Gastrocnemius medialis (tissue), 4 donors: ENCODE results near the gene CABLES2. TPM values are rescaled to one million over a fixed set of nuclear protein-coding genes. Genes with fewer than 3 reads are reported as not detected.

Experiments used
- ATAC-seq, 2 donors: fragments of 150-250 bp; one replicate each; pipeline ENCODE4 v1.9.1; 2016
- DNase-seq, 2 donors: peaks; one replicate each; pipeline ENCODE4 v3.0.0-alpha.2; 2019
- H3K27ac ChIP-seq, 4 donors: fragments of 200-600 bp; sonication (generic); 1 replicate in 1 of 4; 2 replicates in 3 of 4; pipeline ENCODE4 v1.5.1; 2016 to 2018; ENCODE audit warnings: mild to moderate bottlenecking in 2 of 4, moderate library complexity in 1 of 4
- H3K27me3 ChIP-seq, 3 donors: fragments of 200-600 bp; sonication (generic) in 2 of 3; 1 replicate in 1 of 3; 2 replicates in 2 of 3; pipeline versions ENCODE4 v1.5.1 to v1.6.0; 2016 to 2019; ENCODE audit warnings: mild to moderate bottlenecking in 1 of 3, moderate library complexity in 1 of 3
- H3K36me3 ChIP-seq, 2 donors: fragments of 200-600 bp; sonication (generic) in 1 of 2; one replicate each; pipeline ENCODE4 v1.5.1; 2017 to 2018
- H3K4me1 ChIP-seq, 2 donors: fragments of 200-600 bp; sonication (generic) in 1 of 2; one replicate each; pipeline ENCODE4 v1.5.1; 2016 to 2017; ENCODE audit warnings: mild to moderate bottlenecking in 2 of 2
- H3K4me3 ChIP-seq, 4 donors: fragments of 200-600 bp; sonication (generic) in 3 of 4; 1 replicate in 1 of 4; 2 replicates in 3 of 4; pipeline ENCODE4 v1.5.1; 2016 to 2019; ENCODE audit warnings: mild to moderate bottlenecking in 2 of 4
- H3K9me3 ChIP-seq, 3 donors: fragments of 200-600 bp; sonication (generic) in 2 of 3; 1 replicate in 1 of 3; 2 replicates in 2 of 3; pipeline ENCODE4 v1.5.1; 2016 to 2019
- CTCF ChIP-seq, 5 experiments: fragments of 450-650 bp in 3 of 5; fragments of 200-600 bp in 2 of 5; sonication (generic) in 2 of 5; IDR thresholded peaks in 4 of 5; conservative IDR thresholded peaks in 1 of 5; 1 replicate in 4 of 5; 2 replicates in 1 of 5; pipeline ENCODE4 v1.5.1; 2016 to 2019; ENCODE audit warnings: antibody characterized with exemption in 5 of 5, mild to moderate bottlenecking in 3 of 5, moderate library complexity in 3 of 5
- POLR2A ChIP-seq, 2 donors: fragments of 450-650 bp; IDR thresholded peaks; one replicate each; pipeline ENCODE4 v1.6.1; 2017; ENCODE audit warnings: antibody characterized with exemption in 2 of 2, mild to moderate bottlenecking in 2 of 2, moderate library complexity in 2 of 2
- in situ Hi-C, 4 donors: fragments of 200-750 bp; cut with MboI; loops; one replicate each; pipeline versions ENCODE4 v1.15.0 to v1.8.0; 2017; ENCODE audit warnings: low sequenced_read_pairs in 4 of 4
- intact Hi-C: fragments of 100-400 bp; cut with DNase I; formaldehyde crosslinking; loops from one replicate; pipeline ENCODE4 v1.15.1; 2023; ENCODE audit warnings: low total_unique reads
- total RNA-seq, 4 donors: library from RNA; depleted of rRNA; stranded (reverse); fragments of >200 nt; gene quantifications; one replicate each; pipeline versions ENCODE4 v1.1.0 to v1.2.3, GENCODE V29; 2016

Gene CABLES2
- total RNA-seq, 4 donors from 2014 or later: 3.6 to 9.3 (median 4.2) TPM

- intact Hi-C loops: loop anchor here (1.0 to 10.0 kb wide), 4 partner anchors 19 to 389 kb away; partner anchors contain the start of genes MRGBP and RPS21
- Histone ChIP-seq H3K27ac (peak overlapping the region in 3 of 4 donors; percentile 3 to 62 (median 51)), H3K4me3 (peak overlapping the region; percentile 53 to 63 (median 62)), H3K9me3 (no peaks in the 10 kb centered on the region), H3K36me3 (no peaks in the 10 kb centered on the region), H3K4me1 (peaks cover 20 to 25% of the 10 kb centered on the region in 2 donors), H3K27me3 (no peaks in the 10 kb centered on the region)
- in situ Hi-C loops: no loop called here
- DNase-seq: no peak
- no peak for ATAC-seq
- no peak for TF ChIP-seq CTCF (IDR thresholded peaks at IDR 0.05 in 4 of 5, conservative IDR thresholded peaks at IDR 0.05 in 1 of 5)
- TF ChIP-seq POLR2A (IDR thresholded peaks at IDR 0.05): no peak
Observed at GRCh38 chr20:62405981-62406513, 1.0 kb downstream of the CABLES2 start.

GRCh38 chr20:62405108-62405980 lies 1.7 kb downstream of the CABLES2 start:
- no peak for ATAC-seq
- no peaks in the 10 kb centered on the region for H3K9me3 ChIP-seq
- peak overlapping the region in 1 of 4 donors; percentile 3 for H3K27ac ChIP-seq
- H3K4me1 ChIP-seq: peaks cover 20 to 25% of the 10 kb centered on the region in 2 donors
- in situ Hi-C loops (no loop called here), intact Hi-C loops (loop anchor here (5.0 to 10.0 kb wide), 2 partner anchors 92 to 389 kb away; partner anchors contain the start of gene MRGBP)
- no peaks in the 10 kb centered on the region for H3K27me3 ChIP-seq
- no peaks in the 10 kb centered on the region for H3K36me3 ChIP-seq
- H3K4me3 ChIP-seq: no peak overlapping the region
- DNase-seq: peak in 1 of 2 donors; percentile 58
- TF ChIP-seq CTCF (IDR thresholded peaks at IDR 0.05 in 4 of 5, conservative IDR thresholded peaks at IDR 0.05 in 1 of 5): peak; percentile 24 to 66 (median 48)
- TF ChIP-seq POLR2A (IDR thresholded peaks at IDR 0.05): no peak

DNA sequence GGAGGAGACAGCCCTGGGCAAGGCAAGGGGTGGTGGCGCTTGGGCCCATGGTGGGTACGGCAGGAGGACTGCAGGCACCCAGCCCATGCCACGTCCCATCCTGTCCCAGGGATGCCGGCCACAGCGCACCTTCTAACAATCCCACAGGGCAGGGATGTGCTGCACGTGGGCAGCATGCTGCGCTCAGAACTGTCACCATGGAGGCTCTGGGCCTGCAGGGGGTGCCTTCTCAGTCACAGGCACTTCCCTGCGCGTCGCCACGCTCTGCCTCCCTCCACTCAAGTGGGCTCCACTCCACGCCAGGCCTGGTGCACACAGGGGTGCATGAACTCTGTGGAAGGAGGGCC lies 2.4 kb downstream of the CABLES2 start:
- intact Hi-C loops: loop anchor here (5.0 to 10.0 kb wide), 2 partner anchors 93 to 390 kb away; partner anchors contain the start of gene MRGBP
- Histone ChIP-seq H3K27ac (no peak overlapping the region), H3K36me3 (no peaks in the 10 kb centered on the region), H3K4me1 (peaks cover 16 to 22% of the 10 kb centered on the region in 2 donors), H3K27me3 (no peaks in the 10 kb centered on the region), H3K4me3 (no peak overlapping the region), H3K9me3 (no peaks in the 10 kb centered on the region)
- no peak for ATAC-seq
- TF ChIP-seq POLR2A (IDR thresholded peaks at IDR 0.05) (no peak), CTCF (IDR thresholded peaks at IDR 0.05 in 4 of 5, conservative IDR thresholded peaks at IDR 0.05 in 1 of 5) (no peak)
- in situ Hi-C loops: no loop called here
- no peak for DNase-seq

DNA sequence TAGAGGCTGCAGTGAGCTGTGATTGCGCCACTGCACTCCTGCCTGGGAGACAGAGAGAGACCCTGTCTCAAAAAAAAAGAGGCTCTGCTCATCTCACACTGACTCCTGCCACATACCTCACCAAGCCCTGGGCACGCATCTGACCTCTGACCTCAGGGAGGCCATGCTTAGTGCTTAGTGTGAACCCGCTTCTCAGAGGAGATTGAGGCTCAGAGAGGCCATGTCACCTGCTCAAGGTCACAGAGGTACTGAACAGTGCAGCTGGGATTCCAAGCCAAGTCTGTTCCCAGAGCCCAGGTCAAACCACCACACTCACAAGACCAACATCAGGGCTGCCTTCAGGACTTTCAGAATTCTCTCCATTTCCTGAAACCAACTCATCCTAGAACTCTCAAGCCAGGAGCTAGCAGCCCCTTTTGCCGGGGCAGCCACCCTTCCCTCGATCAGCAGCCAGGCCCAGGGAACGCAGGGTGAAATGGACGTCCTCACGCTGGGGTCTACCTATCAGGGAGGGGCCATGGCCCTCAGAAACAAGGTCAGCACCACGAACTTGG lies 2.9 kb downstream of the CABLES2 start:
- Histone ChIP-seq H3K27ac (no peak overlapping the region), H3K4me1 (peaks cover 16 to 21% of the 10 kb centered on the region in 2 donors), H3K27me3 (no peaks in the 10 kb centered on the region), H3K4me3 (no peak overlapping the region), H3K9me3 (no peaks in the 10 kb centered on the region), H3K36me3 (no peaks in the 10 kb centered on the region)
- in situ Hi-C loops (no loop called here), intact Hi-C loops (loop anchor here (10.0 kb wide), 1 partner anchor 391 kb away; the partner anchor contains the start of gene MRGBP)
- no peak for TF ChIP-seq POLR2A (IDR thresholded peaks at IDR 0.05)
- no peak for TF ChIP-seq CTCF (IDR thresholded peaks at IDR 0.05 in 4 of 5, conservative IDR thresholded peaks at IDR 0.05 in 1 of 5)
- DNase-seq (no peak), ATAC-seq (no peak)
